AG04449 (cell line): ENCODE measurements around the gene PDE11A.

ENCODE experiments used
- CTCF ChIA-PET: fragments of 350-600 bp; formaldehyde crosslinking; extraction: SDS; loops from one replicate; lab custom pipeline; 2021; ENCODE audit warnings: antibody characterized with exemption; lab: Yijun Ruan, JAX
- POLR2A ChIA-PET: fragments of 400-600, 350-600 bp; formaldehyde crosslinking; extraction: SDS; loops from one replicate; lab custom pipeline; 2020; ENCODE audit warnings: antibody characterized with exemption, inconsistent platforms; lab: Yijun Ruan, JAX
- DNase-seq: peaks from one replicate; pipeline ENCODE4 v3.0.0-alpha.2; 2010; ENCODE audit warnings: low read depth, low spot score
- H3K4me3 ChIP-seq: 2 replicates; pipeline ENCODE4 v1.5.1; 2011; ENCODE audit warnings: low read depth, mild to moderate bottlenecking, control low read depth, low read length
- TF ChIP-seq, protein P1 (sequence below): IDR thresholded peaks from one replicate; pipeline ENCODE4 v1.5.1; 2011; ENCODE audit warnings: mild to moderate bottlenecking, moderate library complexity, low read length, control low read depth, inconsistent platforms; ENCODE audit not compliant: insufficient read depth; ENCODE audit errors: missing control alignments

The PDE11A gene

DNA sequence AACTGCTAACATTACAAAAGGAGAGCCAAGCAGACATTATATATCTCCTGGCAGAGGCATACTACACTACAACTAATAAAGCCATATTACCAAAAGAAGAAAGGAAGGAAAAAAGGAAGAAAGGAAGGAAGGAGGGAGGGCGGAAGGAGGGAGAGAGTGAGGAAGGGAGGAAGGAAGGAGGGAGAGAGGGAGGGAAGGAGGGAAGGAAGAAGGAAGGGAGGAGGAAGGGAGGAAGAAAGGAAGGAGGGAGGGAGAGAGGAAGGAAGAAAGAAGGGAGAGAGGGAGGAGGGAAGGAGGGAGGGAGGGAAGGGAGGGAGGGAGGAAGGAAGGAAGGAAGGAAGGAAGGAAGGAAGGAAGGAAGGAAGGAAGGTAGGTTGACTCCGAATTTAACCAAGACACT, 133.4 kb downstream of the PDE11A start:
- TF ChIP-seq, protein P1, sequence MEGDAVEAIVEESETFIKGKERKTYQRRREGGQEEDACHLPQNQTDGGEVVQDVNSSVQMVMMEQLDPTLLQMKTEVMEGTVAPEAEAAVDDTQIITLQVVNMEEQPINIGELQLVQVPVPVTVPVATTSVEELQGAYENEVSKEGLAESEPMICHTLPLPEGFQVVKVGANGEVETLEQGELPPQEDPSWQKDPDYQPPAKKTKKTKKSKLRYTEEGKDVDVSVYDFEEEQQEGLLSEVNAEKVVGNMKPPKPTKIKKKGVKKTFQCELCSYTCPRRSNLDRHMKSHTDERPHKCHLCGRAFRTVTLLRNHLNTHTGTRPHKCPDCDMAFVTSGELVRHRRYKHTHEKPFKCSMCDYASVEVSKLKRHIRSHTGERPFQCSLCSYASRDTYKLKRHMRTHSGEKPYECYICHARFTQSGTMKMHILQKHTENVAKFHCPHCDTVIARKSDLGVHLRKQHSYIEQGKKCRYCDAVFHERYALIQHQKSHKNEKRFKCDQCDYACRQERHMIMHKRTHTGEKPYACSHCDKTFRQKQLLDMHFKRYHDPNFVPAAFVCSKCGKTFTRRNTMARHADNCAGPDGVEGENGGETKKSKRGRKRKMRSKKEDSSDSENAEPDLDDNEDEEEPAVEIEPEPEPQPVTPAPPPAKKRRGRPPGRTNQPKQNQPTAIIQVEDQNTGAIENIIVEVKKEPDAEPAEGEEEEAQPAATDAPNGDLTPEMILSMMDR: no peak
- POLR2A ChIA-PET: no interaction called here
- CTCF ChIA-PET: no interaction called here
- DNase-seq: no peak
- no peak overlapping the region for H3K4me3 ChIP-seq

DNA sequence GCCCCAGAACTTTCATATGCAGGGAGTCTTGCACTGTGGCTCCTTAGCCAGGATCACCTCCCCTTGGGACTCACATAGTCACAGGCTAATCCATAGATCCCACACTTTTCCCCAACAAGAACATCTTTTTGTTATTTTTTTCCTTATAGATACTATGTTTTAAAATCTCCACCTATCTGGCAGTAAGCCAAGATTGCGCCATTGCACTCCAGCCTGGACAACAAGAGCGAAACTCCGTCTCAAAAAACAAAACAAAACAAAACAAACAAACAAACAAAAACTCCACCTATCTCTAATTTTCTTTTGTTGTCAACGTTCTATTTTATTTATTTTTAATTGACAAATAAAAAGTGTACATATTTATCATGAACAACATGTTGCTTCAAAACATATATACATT, 141.7 kb downstream of the PDE11A start:
- POLR2A ChIA-PET: no interaction called here
- TF ChIP-seq, protein P1: no peak
- H3K4me3 ChIP-seq: no peak overlapping the region
- CTCF ChIA-PET: interaction anchor here (1.1 kb wide), 1 partner anchor 11 kb away, joined by 3 read pairs; no protein-coding TSS in a partner anchor
- DNase-seq: no peak

DNA sequence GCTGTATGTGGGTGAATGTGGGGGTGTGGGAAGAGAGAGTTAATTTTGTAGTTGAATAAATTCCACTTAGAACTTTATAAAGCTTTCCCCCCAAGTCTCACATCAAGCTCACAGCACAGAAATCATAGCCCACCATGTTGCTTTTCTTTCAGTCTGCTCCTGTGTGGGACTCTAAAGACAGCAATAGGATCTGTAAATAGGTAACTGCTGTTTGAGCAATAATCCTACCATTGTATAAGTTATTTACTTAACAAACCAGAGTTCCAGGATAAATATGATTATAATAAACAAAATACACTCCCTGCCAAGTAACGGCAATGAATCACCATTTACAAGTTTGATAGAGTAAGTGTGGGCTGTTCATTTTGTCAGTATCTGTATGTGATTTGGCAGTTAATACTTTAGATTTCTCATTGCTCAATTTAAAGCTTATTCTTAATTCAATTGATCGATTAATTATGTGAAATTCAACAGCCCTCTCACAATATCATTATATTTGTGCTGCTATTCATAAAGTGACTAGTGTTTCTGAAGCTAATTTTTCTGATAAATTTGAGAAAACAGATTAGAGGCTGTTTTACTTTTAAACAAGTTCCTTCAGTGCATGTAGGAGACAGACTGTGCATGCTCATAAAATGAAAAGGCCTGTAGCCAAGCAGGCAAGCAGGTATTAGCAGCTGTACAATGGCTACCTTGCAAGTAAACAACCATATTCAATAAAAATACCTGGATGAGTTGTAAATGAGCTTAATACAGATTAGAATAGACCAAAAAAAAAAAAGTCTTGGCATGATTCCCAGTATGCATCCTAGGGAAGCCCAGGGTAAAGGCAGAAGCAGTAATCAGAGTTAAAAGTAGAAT, 142.7 kb downstream of the PDE11A start:
- POLR2A ChIA-PET: no interaction called here

DNA sequence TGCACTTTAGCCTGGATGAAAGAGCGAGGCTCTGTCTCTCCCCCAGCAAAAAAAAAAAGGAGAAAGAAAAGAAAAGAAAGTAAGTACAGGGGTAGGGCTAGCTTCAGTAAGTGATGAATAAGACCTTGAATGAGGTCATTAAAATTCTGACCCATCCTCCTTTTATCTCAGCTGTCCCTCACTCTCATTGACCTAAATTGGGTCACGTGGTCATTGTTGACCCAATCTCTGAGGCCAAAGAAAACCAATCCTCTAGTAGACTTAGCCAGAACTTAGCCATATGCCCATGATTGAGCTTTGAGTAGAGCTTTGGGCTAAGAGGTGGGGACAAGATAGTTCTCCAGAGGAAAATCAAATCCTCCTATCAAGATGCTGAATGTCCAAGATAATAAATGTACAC, 149.3 kb downstream of the PDE11A start:
- TF ChIP-seq, protein P1: no peak
- POLR2A ChIA-PET: no interaction called here
- H3K4me3 ChIP-seq: no peak overlapping the region
- DNase-seq: no peak
- CTCF ChIA-PET: interaction anchor here (0.6 kb wide), 1 partner anchor 17 kb away, joined by 4 read pairs; no protein-coding TSS in a partner anchor

More for the DNA sequence above, 142.7 kb downstream of the PDE11A start:
- TF ChIP-seq, protein P1: no peak
- DNase-seq: no peak
- CTCF ChIA-PET: interaction anchor here (1.0 kb wide), 1 partner anchor 23 kb away, joined by 5 read pairs; no protein-coding TSS in a partner anchor
- no peak overlapping the region for H3K4me3 ChIP-seq

DNA sequence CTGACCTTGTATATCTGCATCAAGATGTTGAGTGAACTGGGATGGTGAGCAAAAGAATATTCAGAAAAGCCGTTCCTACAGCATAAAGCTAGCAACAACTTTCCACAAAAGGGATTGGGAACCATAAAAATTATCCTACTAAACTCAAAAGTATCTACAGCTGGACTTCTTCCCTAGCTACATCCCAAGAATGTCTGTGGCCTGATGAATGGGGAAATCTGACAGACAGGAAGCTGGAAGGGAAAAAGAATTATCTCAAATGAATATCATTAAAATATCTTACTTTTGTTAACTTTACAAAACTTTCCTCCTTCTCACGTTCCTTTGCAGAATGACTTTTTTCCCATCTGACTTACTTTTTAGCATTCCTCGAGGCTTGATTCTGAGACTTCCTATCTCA, 150.9 kb downstream of the PDE11A start:
- ChIA-PET CTCF (interaction anchor here (1.9 kb wide), 1 partner anchor 17 kb away, joined by 6 read pairs; no protein-coding TSS in a partner anchor), POLR2A (no interaction called here)
- no peak overlapping the region for H3K4me3 ChIP-seq
- TF ChIP-seq, protein P1: no peak
- DNase-seq: no peak

DNA sequence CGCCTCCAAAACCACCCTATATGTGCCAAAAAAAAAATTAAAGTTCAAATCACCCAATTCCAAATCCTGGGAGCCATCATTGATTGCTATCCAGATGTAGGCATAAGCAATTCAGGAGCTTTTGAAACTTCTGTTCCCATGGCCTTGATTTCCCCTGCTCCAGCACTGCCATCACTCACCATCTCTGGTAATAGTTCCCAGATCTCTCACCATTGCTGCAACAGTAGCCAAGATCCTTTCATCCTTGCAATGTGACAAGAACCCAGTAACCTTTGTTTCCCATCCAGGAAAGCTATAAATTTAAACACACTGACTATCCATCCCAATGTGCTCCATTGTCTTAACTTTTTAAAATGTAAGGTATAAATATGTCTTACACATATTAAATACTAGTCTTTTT, 155.4 kb downstream of the PDE11A start:
- ChIA-PET CTCF (interaction anchor here (1.6 kb wide), 1 partner anchor 10 kb away, joined by 7 read pairs; no protein-coding TSS in a partner anchor), POLR2A (no interaction called here)

More for the DNA sequence above, 155.4 kb downstream of the PDE11A start:
- no peak overlapping the region for H3K4me3 ChIP-seq
- no peak for DNase-seq
- TF ChIP-seq, protein P1: no peak
